GDM1 (cell line): ENCODE results near the gene TRMT2A.

ENCODE experiments used
- DNase-seq: peaks from one replicate; lab custom pipeline; 2025; lab: John Stamatoyannopoulos, UW

TRMT2A gene

DNA sequence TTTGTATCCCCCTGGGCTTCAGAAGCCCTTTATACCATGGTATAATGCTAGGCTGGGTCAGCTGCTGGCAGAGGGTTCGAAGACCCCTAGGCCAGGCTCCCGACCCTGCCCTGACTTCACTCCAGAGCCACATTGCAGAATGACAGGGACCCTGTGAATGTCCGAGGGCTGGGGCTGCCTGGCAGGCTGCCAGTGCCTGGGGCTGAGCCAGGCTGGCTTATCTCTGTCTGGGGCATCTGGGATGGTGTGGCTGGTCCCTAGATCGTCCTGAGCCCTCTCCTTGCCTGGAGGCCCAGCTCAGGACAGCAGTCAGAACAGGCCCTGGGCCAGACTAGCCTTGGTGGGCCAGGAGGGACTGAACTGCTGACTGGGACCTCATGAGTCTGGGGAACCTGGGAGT lies 18.2 kb upstream of the TRMT2A start:
- DNase-seq = no peak

DNA sequence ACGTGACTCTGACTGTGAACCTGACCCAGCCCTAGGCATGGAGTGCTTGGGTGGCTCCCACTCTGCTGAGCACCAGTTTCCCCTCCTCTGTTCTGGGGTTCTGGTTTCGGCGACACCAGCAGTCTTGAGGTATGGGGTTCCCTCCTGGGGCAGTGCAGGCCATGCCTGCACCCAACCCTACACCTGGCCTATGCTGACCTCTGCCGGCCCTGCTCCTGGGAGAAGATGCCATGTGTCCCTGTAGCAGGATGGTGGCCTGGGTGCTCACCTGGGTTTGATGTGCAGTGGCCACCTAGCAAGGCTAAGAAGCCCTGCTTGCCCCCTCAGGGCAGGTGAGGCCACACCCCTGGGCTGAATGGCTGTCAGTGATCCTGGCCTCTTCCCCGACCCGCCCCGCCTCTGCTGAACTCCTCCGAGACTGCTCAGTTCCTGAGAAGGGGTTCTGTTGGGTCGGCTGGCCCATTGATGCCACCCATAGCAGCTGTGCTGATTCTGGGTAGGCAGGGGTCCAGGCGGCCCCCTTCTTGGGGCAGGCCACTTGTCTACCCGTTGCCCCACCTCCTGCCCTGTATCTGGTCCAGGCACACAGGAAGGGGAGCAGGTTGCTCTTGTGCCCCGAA lies 17.0 kb upstream of the TRMT2A start:
- DNase-seq = no peak

- no peak for DNase-seq
Measured at GRCh38 chr22:20132686-20133246, 15.7 kb upstream of the TRMT2A start.

DNA sequence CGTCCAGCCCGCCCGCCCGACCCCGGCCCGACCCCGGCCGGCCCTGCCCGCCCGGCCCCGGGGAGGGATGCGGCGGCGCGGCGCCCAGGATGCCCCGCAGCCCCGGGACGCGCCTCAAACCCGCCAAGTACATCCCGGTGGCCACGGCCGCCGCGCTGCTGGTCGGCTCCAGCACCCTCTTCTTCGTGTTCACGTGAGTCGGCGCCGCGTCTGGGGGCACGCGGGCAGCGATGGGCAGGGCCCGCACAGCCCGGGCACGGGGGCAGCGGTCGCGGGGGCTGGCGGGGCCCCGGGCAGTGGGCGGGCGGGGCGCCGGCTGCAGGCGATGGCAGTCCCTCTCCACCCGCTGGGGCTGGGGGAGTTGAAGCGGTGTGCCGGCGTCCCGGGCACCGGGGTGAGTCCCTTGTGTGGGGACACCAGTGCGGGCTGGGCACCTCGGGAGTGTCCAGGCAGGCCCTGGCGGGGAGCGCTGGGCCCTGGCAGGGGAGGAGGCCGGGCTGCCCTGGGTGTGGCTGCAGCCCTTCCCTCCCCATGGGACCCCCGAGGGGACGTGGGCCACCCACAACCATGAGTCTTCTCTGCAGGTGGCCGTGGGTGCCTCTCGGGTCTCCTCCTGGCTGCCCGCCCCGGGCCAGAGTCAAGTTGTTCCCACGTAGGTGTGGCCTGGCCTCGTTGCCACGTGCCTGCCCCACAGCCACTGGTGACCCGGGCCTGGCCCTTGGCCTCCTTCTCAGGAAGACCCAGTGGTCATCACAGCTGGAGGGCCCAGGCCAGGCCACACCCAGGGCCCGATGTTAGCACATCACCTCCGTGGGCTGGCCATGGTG lies 15.0 kb upstream of the TRMT2A start:
- no peak for DNase-seq

DNA sequence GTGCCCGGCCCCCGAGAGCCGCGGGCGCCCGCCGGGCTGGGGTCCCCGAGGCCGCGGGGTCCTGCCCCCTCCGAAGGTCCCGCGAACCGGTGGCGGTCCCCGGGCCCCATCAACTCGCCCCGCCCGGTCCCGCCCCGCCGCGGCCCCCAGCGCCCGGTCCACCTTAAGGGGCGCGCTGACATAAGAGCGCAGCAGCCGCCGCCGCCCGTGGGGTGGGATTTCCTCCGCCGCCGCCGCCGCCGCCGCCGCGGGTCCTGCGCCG lies 14.5 kb upstream of the TRMT2A start, which contains the start of gene ZDHHC8:
Gene ZDHHC8, plus strand, starts transcription at position 208 of the 262 bp plus-strand sequence. CDS start 144 bp downstream, outside the sequence.
- no peak for DNase-seq

GRCh38 chr22:20130731-20131596 lies 13.9 kb upstream of the TRMT2A start:
- DNase-seq = peak; percentile 73

- no peak for DNase-seq
Measured at GRCh38 chr22:20130319-20130718, 13.3 kb upstream of the TRMT2A start.

DNA sequence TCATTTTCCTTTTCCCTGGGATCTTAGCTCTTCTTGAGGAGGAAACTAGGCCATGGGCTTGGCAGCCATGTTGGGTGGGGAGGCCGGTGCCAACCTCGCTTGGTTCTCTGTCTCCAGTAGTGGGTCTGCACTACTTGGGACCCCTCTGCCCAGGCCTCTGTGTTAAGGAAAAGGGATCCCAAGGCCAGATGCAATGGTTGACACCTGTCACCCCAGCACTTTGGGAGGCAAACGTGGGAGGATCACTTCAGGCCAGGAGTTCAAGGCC lies 12.7 kb upstream of the TRMT2A start:
- DNase-seq = no peak

- no peak for DNase-seq
Measured at GRCh38 chr22:20128902-20129746, 12.1 kb upstream of the TRMT2A start.

DNA sequence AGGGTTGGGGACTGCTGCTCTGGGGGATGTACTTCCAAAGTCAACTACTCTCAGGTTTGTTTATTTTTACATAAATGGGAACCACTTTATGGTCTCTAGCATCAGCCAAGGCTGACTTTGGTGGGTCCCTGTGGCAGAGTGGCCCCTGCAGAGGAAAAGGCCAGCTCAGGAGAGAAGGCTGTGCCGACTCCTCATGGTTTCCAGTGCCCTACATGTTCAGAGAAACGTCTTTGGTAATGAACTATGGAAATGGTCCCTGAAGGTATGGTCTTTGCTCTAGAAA lies 11.5 kb upstream of the TRMT2A start:
- DNase-seq = no peak

GRCh38 chr22:20127869-20128618 lies 11.0 kb upstream of the TRMT2A start:
- DNase-seq = no peak

DNA sequence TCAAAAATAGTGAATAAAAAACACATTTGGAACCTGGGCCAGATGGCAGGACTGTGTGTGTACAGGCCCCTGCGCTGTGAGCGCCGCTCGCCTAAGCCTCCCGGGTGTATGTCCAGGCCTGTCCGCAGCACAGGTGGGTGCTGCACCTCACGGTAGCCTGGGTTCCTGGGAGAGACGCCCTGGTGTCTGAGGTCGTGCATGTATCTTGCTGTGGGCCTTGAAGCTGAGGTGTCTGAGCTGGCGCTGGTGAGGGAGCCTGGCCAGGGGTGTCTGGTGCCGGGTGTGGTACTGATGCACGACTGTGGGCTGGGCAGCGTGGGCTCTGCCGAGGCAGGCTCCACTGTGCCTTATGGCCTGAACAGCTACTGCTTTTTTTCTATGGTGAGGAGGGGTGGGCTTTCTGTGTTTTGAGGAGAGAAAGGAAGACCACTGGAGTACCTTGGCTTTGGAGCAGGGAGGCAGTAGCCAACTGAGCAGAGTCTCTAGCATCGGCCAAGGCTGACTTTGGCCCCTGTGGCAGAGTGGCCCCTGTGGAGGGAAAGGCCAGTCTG lies 10.4 kb upstream of the TRMT2A start:
- no peak for DNase-seq

- no peak for DNase-seq
Measured at GRCh38 chr22:20126284-20127029, 9.4 kb upstream of the TRMT2A start.

DNA sequence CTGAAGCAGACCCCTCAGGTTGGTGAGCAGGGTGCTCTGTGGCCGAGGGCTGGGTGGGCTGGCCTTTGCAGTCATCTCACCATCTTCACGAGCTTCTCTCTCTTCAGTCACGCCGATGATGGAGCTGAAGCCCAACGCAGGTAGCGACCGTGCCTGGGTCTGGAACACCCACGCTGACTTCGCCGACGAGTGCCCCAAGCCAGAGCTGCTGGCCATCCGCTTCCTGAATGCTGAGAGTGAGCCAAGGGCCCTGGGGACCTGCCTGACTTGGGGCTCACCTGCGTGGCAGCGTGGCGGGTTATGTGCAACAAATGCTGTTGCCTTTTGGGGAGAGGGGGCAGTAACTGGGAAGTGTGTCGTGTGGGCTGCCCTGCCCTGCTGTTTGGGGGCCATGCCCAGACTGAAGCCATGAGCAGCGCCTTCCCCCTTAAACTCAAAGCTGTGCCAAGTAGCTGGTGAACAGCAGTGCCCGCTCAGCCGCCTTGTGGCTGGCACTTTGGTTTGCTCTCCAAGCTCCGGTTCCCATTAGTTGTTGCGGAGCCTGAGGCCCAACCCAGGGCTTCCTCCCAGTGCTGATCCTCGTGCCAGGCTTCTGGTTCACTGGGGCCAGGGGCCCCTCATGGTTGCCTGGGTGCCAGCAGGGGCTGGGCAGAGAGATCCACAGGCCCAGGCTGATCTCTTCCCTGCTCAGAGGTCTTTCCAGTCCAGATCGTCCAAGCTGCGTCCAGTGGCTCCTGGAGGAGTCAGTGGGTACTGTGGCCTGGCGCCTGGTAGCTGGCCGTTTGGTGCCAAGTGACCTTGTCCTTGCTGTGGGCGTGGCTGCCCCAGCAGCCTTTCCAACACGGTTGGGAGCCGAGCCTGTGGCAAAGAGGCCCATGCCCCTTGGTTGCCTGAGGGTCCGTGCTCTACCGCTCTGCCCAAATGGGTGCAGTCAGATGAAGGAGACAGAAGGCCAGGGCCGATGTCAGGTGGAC lies 8.5 kb upstream of the TRMT2A start:
- DNase-seq = no peak

DNA sequence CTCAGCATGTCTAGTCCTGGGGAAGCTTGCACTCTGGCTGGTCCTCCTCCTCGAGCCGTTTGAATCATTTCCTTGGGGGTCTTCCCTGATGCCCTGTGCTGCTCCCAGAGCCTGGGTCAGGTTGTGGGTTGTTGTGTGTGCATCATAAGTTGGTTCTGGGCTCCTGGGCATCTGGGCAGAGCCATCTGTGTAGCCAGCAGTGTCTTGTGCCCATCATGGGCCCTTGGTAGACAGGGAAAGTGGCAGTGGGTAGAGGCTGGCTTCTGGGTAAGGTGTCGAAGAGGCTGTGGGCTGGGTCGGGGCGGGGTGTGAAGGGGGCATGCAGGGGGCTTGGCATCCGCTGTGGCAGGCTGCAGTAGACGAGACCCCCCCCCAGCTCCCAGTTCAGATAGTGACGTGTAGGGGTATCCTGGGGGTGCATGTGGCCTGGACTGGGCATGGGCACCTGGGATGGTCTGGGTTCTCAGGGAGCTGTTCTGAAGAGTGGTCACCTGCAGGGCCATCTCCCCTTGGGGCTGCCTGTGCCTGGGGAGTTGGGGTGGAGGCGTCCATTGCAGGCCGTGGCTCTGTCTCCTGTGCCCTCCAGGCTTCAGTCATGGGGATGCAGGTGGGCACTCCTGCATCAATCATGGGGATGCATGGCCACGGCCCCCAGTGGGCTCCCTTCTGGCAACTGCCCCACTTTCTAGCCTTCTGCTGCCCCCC lies 7.2 kb upstream of the TRMT2A start:
- DNase-seq = no peak

DNA sequence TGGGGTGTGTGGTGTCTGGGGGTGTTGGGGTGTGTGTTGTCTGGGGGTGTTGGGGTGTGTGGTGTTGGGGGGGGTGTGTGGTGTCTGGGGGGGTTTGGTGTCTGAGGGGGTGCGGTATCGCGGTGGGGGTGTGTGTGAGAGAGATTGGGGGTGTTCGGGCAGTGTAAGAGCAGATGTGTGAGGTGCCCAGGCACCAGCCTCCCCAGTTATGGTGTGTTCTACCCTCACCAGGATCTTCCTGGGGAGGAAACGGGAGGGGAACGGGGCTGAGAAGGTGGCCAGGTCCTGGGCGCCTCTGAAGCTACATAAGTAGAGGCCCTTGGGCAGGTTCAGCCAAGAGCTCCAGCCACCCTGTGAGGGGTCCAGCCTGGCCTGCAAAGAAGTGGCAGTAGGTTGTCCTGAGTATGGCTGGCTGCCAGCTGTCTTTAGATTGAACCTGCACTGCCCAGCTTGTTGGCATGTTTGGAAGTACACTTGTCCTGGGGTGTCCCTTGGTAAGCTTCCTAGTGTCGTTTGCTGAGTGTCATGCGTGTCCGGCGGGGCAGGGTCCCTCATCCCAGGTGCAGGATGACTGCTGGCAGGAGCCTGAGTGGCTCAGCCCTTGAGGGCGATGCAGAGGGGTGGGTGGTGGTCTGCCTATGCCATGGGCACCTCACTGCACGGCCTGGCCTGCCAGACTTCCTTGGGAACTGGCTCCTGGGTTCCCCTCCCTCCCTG lies 6.5 kb upstream of the TRMT2A start:
- no peak for DNase-seq

DNA sequence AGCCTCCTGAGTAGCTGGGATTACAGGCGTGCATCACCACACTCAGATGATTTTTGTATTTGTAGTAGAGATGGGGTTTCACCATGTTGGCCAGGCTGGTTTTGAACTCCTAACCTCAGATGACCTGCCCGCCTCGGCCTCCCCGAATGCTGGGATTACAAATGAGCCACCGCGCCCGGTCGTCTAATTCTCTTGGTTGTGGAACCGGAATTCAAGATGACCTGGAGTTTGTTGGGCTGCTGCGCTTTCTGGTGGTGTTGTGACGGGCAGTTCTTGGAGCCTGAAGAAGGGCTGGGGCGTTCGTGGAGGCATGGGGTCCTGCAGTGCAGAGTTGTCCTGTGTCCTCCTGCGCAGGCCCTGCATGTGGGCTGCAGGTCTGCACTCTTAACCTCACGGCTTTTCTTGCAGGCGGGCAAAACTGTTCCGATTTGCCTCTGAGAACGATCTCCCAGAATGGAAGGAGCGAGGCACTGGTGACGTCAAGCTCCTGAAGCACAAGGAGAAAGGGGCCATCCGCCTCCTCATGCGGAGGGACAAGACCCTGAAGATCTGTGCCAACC lies 4.9 kb upstream of the TRMT2A start:
- DNase-seq = no peak
